BJ (cell line): ENCODE measurements around the gene EIF4E3. TPM values are rescaled to one million over a fixed set of nuclear protein-coding genes. Genes with fewer than 3 reads are reported as not detected.

ENCODE experiments used
- CTCF ChIA-PET: fragments of 350-600 bp; formaldehyde crosslinking; extraction: SDS; loops from one replicate; lab custom pipeline; 2021; ENCODE audit warnings: antibody characterized with exemption, inconsistent platforms; lab: Yijun Ruan, JAX
- POLR2A ChIA-PET: fragments of 300-600 bp; sonication (Branson Sonifier 250); formaldehyde crosslinking; extraction: SDS; loops from one replicate; lab custom pipeline; 2021; ENCODE audit warnings: antibody characterized with exemption; lab: Charles Lee
- DNase-seq: peaks from one replicate; pipeline ENCODE4 v3.0.0-alpha.2; 2011; ENCODE audit warnings: low read depth
- H3K27me3 ChIP-seq: 2 replicates; pipeline ENCODE4 v1.6.0; 2011; ENCODE audit warnings: low read length; ENCODE audit not compliant: control insufficient read depth, insufficient read depth
- H3K36me3 ChIP-seq: 2 replicates; pipeline ENCODE4 v1.5.1; 2011; ENCODE audit warnings: low read length; ENCODE audit not compliant: control insufficient read depth, insufficient read depth
- H3K4me3 ChIP-seq: 2 replicates; pipeline ENCODE4 v1.5.1; 2011; ENCODE audit warnings: low read depth, mild to moderate bottlenecking, control low read depth, low read length
- CTCF ChIP-seq: IDR thresholded peaks from 2 replicates; pipeline ENCODE4 v1.5.1; 2011; ENCODE audit warnings: low read depth, mild to moderate bottlenecking, control low read depth, inconsistent platforms, low read length, moderate library complexity; ENCODE audit not compliant: insufficient read depth
- polyA plus RNA-seq: library from polyadenylated mRNA; depleted of rRNA; stranded (reverse); fragments of >200 nt; gene quantifications from 2 replicates; pipeline ENCODE4 v1.2.3, GENCODE V29; 2011

Gene EIF4E3
- polyA plus RNA-seq, 1 experiment: 1.1 TPM

DNA sequence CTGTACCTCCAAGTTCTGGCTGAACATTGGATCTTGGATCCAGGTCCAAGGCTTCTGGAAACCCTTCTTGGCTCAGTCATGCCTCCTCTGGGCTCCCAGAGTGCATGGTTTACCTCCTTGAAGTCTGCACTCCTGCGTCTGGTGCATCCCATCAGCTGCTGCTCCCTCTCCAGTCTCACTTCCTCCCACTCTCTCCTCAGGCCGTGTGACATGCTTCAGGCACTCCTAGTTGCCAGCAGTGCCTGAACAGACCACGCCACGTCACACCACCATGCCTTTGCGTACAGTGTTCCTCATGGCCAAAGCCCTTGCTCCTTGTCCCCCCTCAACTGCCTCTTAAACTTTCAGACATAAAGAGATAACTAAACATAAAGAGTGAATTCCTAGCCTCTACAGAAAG is 34.2 kb upstream of the EIF4E3 start:
- no peaks in the 10 kb centered on the region for H3K36me3 ChIP-seq
- DNase-seq: no peak
- ChIA-PET CTCF (interaction anchor here (0.9 to 1.5 kb wide), 2 partner anchors 30 to 116 kb away, joined by 3 to 4 read pairs; no protein-coding TSS in a partner anchor), POLR2A (no interaction called here)
- H3K27me3 ChIP-seq: peaks cover 10% of the 10 kb centered on the region
- no peak for TF ChIP-seq CTCF
- no peak overlapping the region for H3K4me3 ChIP-seq

DNA sequence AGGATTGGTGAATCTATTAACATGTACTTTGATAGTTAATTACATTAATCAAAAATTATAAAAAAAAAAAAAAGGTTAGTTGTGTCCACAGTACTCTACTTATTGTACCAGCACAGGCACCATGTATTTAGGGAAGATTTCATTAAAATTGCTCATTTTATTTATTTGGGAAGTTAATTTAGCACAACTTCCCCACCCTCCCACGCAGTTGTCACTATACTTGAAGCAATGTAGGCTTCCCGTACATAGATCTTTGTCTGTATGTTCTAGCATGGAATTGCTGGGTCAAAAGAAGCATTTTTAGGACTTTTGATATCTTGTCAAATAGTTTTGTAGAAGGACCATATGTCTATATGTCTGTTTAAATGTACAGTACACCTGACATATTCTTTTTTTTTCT is 32.9 kb upstream of the EIF4E3 start:
- ChIA-PET CTCF (interaction anchor here (1.1 to 1.5 kb wide), 2 partner anchors 20 to 117 kb away, joined by 3 to 4 read pairs; no protein-coding TSS in a partner anchor), POLR2A (no interaction called here)
- no peak for DNase-seq
- H3K36me3 ChIP-seq: no peaks in the 10 kb centered on the region
- no peak for TF ChIP-seq CTCF
- H3K27me3 ChIP-seq: peaks cover 12% of the 10 kb centered on the region
- no peak overlapping the region for H3K4me3 ChIP-seq

GRCh38 chr3:71754610-71755253 is 29.5 kb upstream of the EIF4E3 start:
- no peak for TF ChIP-seq CTCF
- ChIA-PET POLR2A (no interaction called here), CTCF (no interaction called here)
- Histone ChIP-seq H3K27me3 (peaks cover 25% of the 10 kb centered on the region), H3K4me3 (no peak overlapping the region), H3K36me3 (no peaks in the 10 kb centered on the region)
- no peak for DNase-seq

- CTCF ChIA-PET: no interaction called here
- no peaks in the 10 kb centered on the region for H3K36me3 ChIP-seq
- no peak for DNase-seq
- no peak for TF ChIP-seq CTCF
- peak within 1 kb of the TSS; percentile 19 for H3K4me3 ChIP-seq
- POLR2A ChIA-PET: interaction anchor here (0.6 kb wide), 1 partner anchor 418 kb away, joined by 23 read pairs; no protein-coding TSS in a partner anchor
- peaks cover 25% of the 10 kb centered on the region for H3K27me3 ChIP-seq
These were observed 28.8 kb upstream of the EIF4E3 start, which contains the start of gene GPR27 for GRCh38 chr3:71753701-71754609. Gene GPR27 (plus strand): TSS chr3:71753855. CDS start chr3:71754050, 195 bp downstream.
